ENCODE data around the gene FOLR2. TPM values are rescaled to one million over a fixed set of nuclear protein-coding genes. Genes with fewer than 3 reads are reported as not detected.
"Not testable (repeated sequence)": the region's sequence is repeated elsewhere in the genome, so short reads cannot be mapped to it uniquely, and the experiment has no call there.

The FOLR2 gene
- not detected for total RNA-seq

DNA sequence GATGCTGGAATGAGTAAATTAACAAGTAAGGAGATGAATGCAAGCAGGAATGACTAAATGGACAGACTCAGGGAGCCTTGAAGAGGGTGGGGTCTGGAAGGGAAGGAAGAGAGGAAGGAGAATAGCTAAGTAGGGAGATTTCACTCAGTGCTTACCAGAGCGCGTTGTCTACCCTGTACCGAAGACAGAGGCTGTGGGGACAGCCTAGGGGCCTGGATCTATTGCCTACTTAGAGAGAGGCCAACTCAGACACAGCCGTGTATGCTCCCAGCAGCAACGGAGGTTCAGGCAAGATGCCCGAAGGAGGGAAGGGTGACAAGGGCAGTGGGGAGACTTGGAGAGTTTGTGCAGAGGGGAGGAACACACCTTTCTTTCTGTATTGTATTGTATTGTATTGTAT is at the start of gene FOLR2:
TSS of gene FOLR2 (plus strand) at position 157 of the 400 bp plus-strand sequence. CDS start 1,791 bp downstream, outside the sequence.
- Mint-ChIP-seq H3K4me1 (peaks cover 11% of the 10 kb centered on the region), H3K27me3 (peaks cover 19% of the 10 kb centered on the region), H3K27ac (no peak within 1 kb of the TSS), H3K9me3 (no peaks in the 10 kb centered on the region), H3K36me3 (no peaks in the 10 kb centered on the region), H3K4me3 (no peak within 1 kb of the TSS)
- no peak for DNase-seq

- H3K4me3 Mint-ChIP-seq, H3K27me3 Mint-ChIP-seq, H3K27ac Mint-ChIP-seq, DNase-seq, H3K9me3 Mint-ChIP-seq, H3K36me3 Mint-ChIP-seq, H3K4me1 Mint-ChIP-seq: not testable (repeated sequence)
Observed at GRCh38 chr11:72169046-72169555, 47.5 kb upstream of the FOLR2 start.

- H3K9me3 Mint-ChIP-seq, H3K27ac Mint-ChIP-seq: not testable (repeated sequence)
Observed at GRCh38 chr11:72169754-72170153, 46.8 kb upstream of the FOLR2 start.

GRCh38 chr11:72172043-72172442 is 44.6 kb upstream of the FOLR2 start:
- H3K36me3 Mint-ChIP-seq, H3K27me3 Mint-ChIP-seq, H3K4me1 Mint-ChIP-seq, DNase-seq, H3K4me3 Mint-ChIP-seq, H3K27ac Mint-ChIP-seq, H3K9me3 Mint-ChIP-seq: not testable (repeated sequence)

More at GRCh38 chr11:72169754-72170153, 46.8 kb upstream of the FOLR2 start:
- not testable (repeated sequence) for H3K4me3 Mint-ChIP-seq, DNase-seq, H3K27me3 Mint-ChIP-seq, H3K4me1 Mint-ChIP-seq, H3K36me3 Mint-ChIP-seq

- H3K36me3 Mint-ChIP-seq, result no peaks in the 10 kb centered on the region
- no peaks in the 10 kb centered on the region for H3K4me1 Mint-ChIP-seq
- no peak for DNase-seq
- no peaks in the 10 kb centered on the region for H3K27me3 Mint-ChIP-seq
- no peaks in the 10 kb centered on the region for H3K9me3 Mint-ChIP-seq
- no peak overlapping the region for H3K4me3 Mint-ChIP-seq
- H3K27ac Mint-ChIP-seq, result no peak overlapping the region
Observed at GRCh38 chr11:72173291-72173690, 43.3 kb upstream of the FOLR2 start.

DNA sequence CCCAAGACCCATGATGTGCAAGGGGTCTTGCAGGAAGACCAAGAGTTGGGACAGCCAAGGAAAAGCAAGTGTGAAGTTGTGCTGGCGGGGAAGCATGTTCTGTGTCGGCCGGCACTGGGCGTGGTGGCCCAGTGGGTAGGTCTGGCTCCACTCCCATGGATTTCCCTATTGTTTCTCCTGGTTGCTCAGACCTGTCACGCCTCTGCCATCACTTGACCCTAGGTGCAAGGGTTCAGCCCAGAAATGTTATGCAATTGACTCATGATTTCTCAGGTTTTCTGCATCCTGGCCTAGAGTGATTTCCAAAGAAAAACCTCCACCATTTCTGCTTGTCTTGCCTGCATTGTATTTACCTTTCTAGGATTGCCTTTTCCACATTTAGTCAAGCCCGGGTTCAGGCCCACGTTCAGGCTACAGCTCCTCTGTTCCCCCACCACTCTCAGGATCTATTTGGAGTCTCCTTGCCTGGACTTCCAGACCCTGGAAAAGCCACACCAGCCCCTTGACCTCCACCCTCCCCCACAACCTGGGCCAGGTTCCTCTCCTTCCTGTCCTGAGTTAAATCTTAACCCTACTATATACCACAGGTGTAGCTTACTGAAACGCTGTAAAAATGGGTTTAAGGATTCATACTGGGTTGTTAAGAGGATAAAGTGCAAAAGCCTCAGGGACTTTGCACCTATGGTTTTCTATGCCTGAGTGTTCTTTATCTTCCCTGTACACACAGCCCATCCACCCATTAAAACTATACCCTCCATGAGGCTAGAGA is 42.1 kb upstream of the FOLR2 start:
- no peaks in the 10 kb centered on the region for H3K4me1 Mint-ChIP-seq

DNA sequence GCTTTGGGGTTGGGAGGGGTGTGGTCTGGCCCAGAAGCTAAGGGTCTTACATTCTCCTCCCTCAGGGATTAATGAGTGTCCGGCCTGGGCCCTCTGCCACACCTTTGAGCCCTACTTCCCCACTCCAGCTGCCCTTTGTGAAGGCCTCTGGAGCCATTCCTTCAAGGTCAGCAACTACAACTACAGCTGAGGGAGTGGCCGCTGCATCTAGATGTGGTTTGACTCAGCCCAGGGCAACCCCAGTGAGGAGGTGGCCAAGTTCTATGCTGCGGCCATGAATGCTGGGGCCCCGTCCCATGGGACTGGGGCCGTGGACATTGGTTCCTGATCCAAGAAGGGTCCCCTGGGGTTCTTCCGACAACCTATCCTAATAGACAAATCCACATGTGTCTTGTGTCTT is 38.9 kb upstream of the FOLR2 start:
- Mint-ChIP-seq H3K27ac (no peak overlapping the region), H3K4me3 (no peak overlapping the region), H3K27me3 (peaks cover 5% of the 10 kb centered on the region), H3K9me3 (no peaks in the 10 kb centered on the region), H3K36me3 (no peaks in the 10 kb centered on the region), H3K4me1 (peaks cover 7% of the 10 kb centered on the region)
- DNase-seq, result no peak

More for the DNA sequence above, 42.1 kb upstream of the FOLR2 start:
- H3K36me3 Mint-ChIP-seq, result no peaks in the 10 kb centered on the region
- H3K9me3 Mint-ChIP-seq, result no peaks in the 10 kb centered on the region
- no peak overlapping the region for H3K27ac Mint-ChIP-seq
- DNase-seq, result no peak
- H3K4me3 Mint-ChIP-seq, result no peak overlapping the region
- no peaks in the 10 kb centered on the region for H3K27me3 Mint-ChIP-seq

DNA sequence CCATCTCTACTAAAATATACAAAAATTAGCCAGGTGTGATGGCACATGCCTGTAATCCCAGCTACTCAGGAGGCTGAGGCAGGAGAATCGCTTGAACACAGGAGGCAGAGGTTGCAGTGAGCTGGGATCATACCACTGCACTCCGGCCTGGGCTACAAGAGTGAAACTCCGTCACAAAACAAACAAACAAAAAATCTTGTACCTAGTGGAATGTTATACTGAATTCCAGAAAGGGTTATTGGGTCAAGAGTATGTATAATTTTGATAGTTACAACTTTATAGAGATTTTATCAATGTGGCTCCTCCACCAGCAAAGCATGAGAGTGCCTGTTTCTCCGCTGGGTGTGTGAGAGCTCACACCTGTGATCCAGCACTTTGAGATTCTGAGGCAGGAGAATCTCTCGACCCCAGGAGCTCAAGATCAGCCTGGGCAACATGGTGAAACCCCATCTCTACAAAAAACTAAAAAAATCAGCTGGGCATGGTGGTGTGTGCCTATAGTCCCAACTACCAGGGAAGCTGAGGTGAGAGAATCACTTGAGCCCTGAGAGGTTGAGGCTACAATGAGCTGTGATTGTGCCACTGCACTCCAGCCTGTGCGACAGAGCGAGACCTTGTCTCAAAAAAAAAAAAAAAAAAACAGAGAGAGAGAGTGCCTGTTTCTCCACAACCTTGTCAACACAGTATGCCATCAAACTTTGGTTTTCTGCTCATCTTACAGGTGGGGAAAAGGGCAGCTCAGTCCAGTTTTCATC is 37.4 kb upstream of the FOLR2 start:
- H3K4me1 Mint-ChIP-seq, result peaks cover 8% of the 10 kb centered on the region
- no peaks in the 10 kb centered on the region for H3K9me3 Mint-ChIP-seq
- DNase-seq, result no peak
- H3K36me3 Mint-ChIP-seq, result no peaks in the 10 kb centered on the region
- peaks cover 11% of the 10 kb centered on the region for H3K27me3 Mint-ChIP-seq
- H3K27ac Mint-ChIP-seq, result no peak overlapping the region
- H3K4me3 Mint-ChIP-seq, result no peak overlapping the region

- H3K9me3 Mint-ChIP-seq, result no peaks in the 10 kb centered on the region
- no peak for DNase-seq
- H3K36me3 Mint-ChIP-seq, result no peaks in the 10 kb centered on the region
- H3K27ac Mint-ChIP-seq, result no peak overlapping the region
- H3K4me1 Mint-ChIP-seq, result peaks cover 8% of the 10 kb centered on the region
- no peak overlapping the region for H3K4me3 Mint-ChIP-seq
- H3K27me3 Mint-ChIP-seq, result peaks cover 14% of the 10 kb centered on the region
Observed at GRCh38 chr11:72179804-72180396, 36.7 kb upstream of the FOLR2 start.

GRCh38 chr11:72180892-72181552 is 35.6 kb upstream of the FOLR2 start:
- H3K4me1 Mint-ChIP-seq, DNase-seq, H3K4me3 Mint-ChIP-seq, H3K36me3 Mint-ChIP-seq, H3K27ac Mint-ChIP-seq, H3K9me3 Mint-ChIP-seq: not testable (repeated sequence)
- H3K27me3 Mint-ChIP-seq, result peaks cover 14% of the 10 kb centered on the region

- not testable (repeated sequence) for H3K9me3 Mint-ChIP-seq, H3K36me3 Mint-ChIP-seq, H3K27ac Mint-ChIP-seq, H3K4me3 Mint-ChIP-seq, H3K4me1 Mint-ChIP-seq, DNase-seq
- peaks cover 14% of the 10 kb centered on the region for H3K27me3 Mint-ChIP-seq
Observed at GRCh38 chr11:72181553-72181958, 35.0 kb upstream of the FOLR2 start.

GRCh38 chr11:72188267-72188666 is 28.3 kb upstream of the FOLR2 start:
- Mint-ChIP-seq H3K27ac (no peak overlapping the region), H3K36me3 (no peaks in the 10 kb centered on the region), H3K4me3 (no peak overlapping the region), H3K4me1 (peaks cover 1% of the 10 kb centered on the region), H3K9me3 (no peaks in the 10 kb centered on the region), H3K27me3 (peaks cover 8% of the 10 kb centered on the region)
- no peak for DNase-seq

DNA sequence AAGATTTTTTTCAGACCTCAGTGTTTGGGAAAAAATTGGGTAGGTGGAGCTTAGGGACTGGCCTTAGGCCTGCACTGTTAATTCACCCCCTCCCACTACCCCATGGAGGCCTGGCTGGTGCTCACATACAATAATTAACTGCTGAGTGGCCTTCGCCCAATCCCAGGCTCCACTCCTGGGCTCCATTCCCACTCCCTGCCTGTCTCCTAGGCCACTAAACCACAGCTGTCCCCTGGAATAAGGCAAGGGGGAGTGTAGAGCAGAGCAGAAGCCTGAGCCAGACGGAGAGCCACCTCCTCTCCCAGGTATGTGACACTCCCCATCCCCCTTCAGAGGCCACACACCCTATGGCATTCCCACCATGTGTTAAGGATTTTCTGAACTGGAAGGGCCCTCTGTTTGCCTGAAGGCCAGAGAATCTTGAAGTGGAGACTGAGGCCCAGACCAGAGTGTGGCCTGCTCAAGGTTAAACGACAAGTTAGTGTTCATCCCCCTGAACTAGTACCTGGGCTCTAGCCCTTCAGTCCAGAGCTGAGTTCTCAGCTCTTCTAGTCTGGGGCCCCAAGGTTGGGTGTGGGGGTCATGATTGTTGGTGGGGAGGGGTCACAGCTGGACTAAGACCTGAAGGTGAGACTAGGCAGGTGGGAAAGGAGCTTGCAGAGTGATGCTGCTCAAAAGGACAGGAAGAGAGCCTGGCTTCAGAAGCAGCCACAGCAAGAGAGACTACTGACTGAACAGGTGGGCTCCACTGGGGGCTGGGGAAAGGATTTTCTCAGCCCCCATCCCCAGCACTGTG is 26.9 kb upstream of the FOLR2 start:
- no peak overlapping the region for H3K4me3 Mint-ChIP-seq
- H3K4me1 Mint-ChIP-seq, result no peaks in the 10 kb centered on the region
- H3K27me3 Mint-ChIP-seq, result no peaks in the 10 kb centered on the region
- H3K9me3 Mint-ChIP-seq, result no peaks in the 10 kb centered on the region
- H3K36me3 Mint-ChIP-seq, result no peaks in the 10 kb centered on the region
- no peak overlapping the region for H3K27ac Mint-ChIP-seq
- DNase-seq, result no peak

GRCh38 chr11:72190631-72191071 is 25.9 kb upstream of the FOLR2 start:
- H3K27me3 Mint-ChIP-seq, result no peaks in the 10 kb centered on the region
- no peaks in the 10 kb centered on the region for H3K9me3 Mint-ChIP-seq
- no peak overlapping the region for H3K27ac Mint-ChIP-seq
- no peaks in the 10 kb centered on the region for H3K36me3 Mint-ChIP-seq
- DNase-seq, result no peak
- H3K4me1 Mint-ChIP-seq, result no peaks in the 10 kb centered on the region
- no peak overlapping the region for H3K4me3 Mint-ChIP-seq
